Measurements from ENCODE around the gene CAMTA1.

DNA sequence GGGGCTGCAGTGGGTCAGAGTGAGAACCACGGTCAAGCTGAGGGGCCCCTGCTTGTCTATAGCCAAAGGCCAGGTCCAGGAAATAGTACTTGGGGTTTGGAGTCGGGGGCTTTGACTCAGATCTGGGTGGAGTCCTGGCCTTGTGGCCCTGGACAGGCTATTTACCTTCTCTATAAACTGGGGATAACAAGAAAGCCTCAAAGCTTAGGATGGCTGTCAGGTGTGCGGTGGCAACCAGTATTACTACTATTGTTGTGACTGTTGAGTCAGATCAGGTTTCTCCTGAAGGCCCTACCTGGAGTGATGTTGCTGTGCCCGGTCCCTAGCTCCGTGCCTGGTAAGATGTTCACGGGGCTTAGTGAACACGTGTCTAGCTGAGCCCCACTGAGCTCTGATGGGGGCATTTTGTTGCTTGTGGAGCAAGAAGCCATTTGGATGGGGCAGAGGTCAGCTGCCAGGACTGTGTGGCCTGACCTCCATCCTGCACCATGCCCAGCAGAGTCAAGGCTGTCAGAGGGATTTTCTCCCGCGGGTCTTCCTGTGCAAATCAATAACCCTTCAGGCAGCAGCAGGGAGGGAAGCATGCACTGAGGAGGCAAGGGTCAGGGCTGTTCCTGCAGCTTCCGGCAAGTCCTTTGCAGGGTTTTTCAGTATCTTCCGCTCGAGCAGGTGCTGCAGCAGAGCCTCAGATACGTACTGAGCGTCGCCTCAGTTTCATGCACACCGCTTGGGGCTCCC, 170.3 kb downstream of the CAMTA1 start:
- TF ChIP-seq, protein P1, sequence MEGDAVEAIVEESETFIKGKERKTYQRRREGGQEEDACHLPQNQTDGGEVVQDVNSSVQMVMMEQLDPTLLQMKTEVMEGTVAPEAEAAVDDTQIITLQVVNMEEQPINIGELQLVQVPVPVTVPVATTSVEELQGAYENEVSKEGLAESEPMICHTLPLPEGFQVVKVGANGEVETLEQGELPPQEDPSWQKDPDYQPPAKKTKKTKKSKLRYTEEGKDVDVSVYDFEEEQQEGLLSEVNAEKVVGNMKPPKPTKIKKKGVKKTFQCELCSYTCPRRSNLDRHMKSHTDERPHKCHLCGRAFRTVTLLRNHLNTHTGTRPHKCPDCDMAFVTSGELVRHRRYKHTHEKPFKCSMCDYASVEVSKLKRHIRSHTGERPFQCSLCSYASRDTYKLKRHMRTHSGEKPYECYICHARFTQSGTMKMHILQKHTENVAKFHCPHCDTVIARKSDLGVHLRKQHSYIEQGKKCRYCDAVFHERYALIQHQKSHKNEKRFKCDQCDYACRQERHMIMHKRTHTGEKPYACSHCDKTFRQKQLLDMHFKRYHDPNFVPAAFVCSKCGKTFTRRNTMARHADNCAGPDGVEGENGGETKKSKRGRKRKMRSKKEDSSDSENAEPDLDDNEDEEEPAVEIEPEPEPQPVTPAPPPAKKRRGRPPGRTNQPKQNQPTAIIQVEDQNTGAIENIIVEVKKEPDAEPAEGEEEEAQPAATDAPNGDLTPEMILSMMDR (IDR thresholded peaks at IDR 0.05), result no peak
- TF ChIP-seq POLR2A (IDR thresholded peaks at IDR 0.05), result no peak
